GM15510 (cell line): Measurements from ENCODE around the gene ALG13.

Experiments
- POLR2A ChIP-seq: IDR thresholded peaks from 3 replicates; pipeline ENCODE4 v1.6.1; 2011; ENCODE audit warnings: borderline replicate concordance; ENCODE audit not compliant: insufficient read length; ENCODE audit errors: extremely low read depth

ALG13 gene

GRCh38 chrX:111731351-111731750 is 50.4 kb downstream of the ALG13 start:
- no peak for TF ChIP-seq POLR2A

DNA sequence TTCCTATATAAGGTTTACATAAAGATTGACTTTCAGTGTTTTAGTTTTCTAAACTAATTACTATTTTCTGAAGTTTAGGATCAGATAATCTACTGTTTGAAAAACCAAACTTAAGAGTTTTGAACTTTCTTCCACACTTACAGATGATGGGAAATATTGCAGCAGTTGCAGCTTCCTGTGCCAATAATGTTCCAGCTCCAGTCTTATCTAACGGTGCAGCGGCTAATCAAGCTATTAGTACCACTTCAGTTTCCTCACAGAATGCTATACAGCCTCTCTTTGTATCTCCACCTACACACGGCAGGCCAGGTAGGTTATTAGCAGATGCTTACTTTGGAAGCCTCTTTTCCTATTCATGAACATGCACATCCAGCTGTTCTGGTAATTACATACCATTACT is 55.6 kb downstream of the ALG13 start:
- TF ChIP-seq POLR2A = no peak

GRCh38 chrX:111742018-111742417 is 61.0 kb downstream of the ALG13 start:
- TF ChIP-seq POLR2A = no peak

- TF ChIP-seq POLR2A = no peak
Measured at GRCh38 chrX:111743316-111743715, 62.3 kb downstream of the ALG13 start.

DNA sequence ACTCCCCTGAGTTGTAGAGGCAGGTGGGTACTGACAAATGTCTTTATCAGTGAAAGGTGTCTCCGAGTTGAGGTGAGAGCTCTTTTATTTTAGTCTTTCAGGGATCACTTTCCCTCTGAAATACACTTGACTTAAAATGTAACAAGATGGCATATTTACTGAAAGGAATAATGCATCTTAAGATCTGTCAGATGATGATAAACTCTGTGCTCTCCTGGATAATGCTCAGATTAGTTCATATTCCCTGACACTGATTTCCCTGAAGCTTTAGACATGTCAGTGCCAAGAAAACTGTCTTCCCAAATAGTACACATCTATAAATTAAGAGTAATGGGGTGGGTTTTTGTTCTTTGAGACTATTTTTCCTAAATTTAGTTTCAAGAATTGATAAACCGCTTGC is 75.5 kb downstream of the ALG13 start:
- no peak for TF ChIP-seq POLR2A

- TF ChIP-seq POLR2A = no peak
Measured at GRCh38 chrX:111759686-111760085, 78.7 kb downstream of the ALG13 start.

GRCh38 chrX:111761578-111762135 is 80.7 kb downstream of the ALG13 start:
- TF ChIP-seq POLR2A = no peak

DNA sequence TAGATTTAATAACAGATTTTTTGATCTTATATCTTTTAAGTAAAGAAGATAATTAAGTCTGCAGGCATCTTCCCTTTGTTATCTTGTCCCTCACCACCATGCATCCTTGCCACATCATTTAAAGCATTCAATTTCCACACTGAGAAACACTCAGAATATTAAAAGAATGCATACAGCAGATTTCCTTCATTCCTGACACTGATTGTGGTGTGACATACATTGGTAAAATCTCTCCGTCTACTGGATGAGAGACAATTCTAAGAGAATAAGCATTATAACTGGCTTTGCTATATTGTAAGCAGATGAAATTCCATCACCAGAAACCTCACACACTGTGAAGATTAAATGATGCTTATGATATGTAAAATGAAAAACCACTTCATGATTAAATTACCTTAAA is 97.6 kb downstream of the ALG13 start:
- no peak for TF ChIP-seq POLR2A

- TF ChIP-seq POLR2A = no peak
Measured at GRCh38 chrX:111779582-111779981, 98.6 kb downstream of the ALG13 start.

DNA sequence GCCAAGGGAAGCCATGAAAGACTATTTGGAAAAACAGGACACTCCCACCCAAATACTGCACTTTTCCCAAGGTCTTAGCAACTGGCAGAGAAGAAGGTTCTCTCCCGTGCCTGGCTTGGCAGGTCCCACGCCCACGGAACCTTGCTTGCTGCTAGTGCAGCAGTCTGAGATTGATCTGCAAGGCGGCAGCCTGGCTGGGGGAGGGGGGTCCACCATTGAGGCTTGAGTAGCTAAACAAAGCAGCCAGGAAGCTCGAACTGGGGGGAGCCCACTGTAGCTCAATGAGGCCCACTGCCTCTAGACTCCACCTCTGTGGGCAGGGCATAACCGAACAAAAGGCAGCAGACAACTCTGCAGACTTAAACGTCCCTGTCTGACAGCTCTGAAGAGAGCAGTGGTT is 103.7 kb downstream of the ALG13 start:
- no peak for TF ChIP-seq POLR2A
